Measurements from ENCODE around the gene SH2B2. TPM values are rescaled to one million over a fixed set of nuclear protein-coding genes. Genes with fewer than 3 reads are reported as not detected.

SH2B2 gene
- total RNA-seq, 1 donor from 2014 or later = 8.8 TPM

- Histone ChIP-seq H3K27ac (no peak overlapping the region), H3K4me3 (no peak overlapping the region), H3K9me3 (no peaks in the 10 kb centered on the region), H3K4me1 (peaks cover 44% of the 10 kb centered on the region), H3K36me3 (no peaks in the 10 kb centered on the region), H3K27me3 (no peaks in the 10 kb centered on the region)
- no peak for DNase-seq (ENCODE audit: extremely low spot score in 2 of 2)
- intact Hi-C loops (cut with DNase I) = no loop called here
- TF ChIP-seq POLR2AphosphoS5 (IDR thresholded peaks at IDR 0.05; ENCODE audit: insufficient read depth in 1 of 2, low read depth in 1 of 2) = no peak
Measured at GRCh38 chr7:102289057-102289456, 2.4 kb downstream of the SH2B2 start.

GRCh38 chr7:102291056-102291915 is 4.6 kb downstream of the SH2B2 start:
- Histone ChIP-seq H3K9me3 (no peaks in the 10 kb centered on the region), H3K27ac (no peak overlapping the region), H3K4me1 (peaks cover 26% of the 10 kb centered on the region), H3K4me3 (no peak overlapping the region), H3K27me3 (no peaks in the 10 kb centered on the region), H3K36me3 (no peaks in the 10 kb centered on the region)
- DNase-seq (ENCODE audit: extremely low spot score in 2 of 2) = no peak
- no peak for TF ChIP-seq POLR2AphosphoS5 (IDR thresholded peaks at IDR 0.05; ENCODE audit: insufficient read depth in 1 of 2, low read depth in 1 of 2)
- TF ChIP-seq POLR2A (IDR thresholded peaks at IDR 0.05) = no peak
- TF ChIP-seq CTCF (IDR thresholded peaks at IDR 0.05) = no peak
- intact Hi-C loops (cut with DNase I) = no loop called here

GRCh38 chr7:102291916-102292267 is 5.2 kb downstream of the SH2B2 start:
- H3K4me3 ChIP-seq = no peak overlapping the region
- H3K4me1 ChIP-seq = peaks cover 24% of the 10 kb centered on the region
- no peaks in the 10 kb centered on the region for H3K9me3 ChIP-seq
- TF ChIP-seq POLR2A (IDR thresholded peaks at IDR 0.05) = no peak
- TF ChIP-seq POLR2AphosphoS5 (IDR thresholded peaks at IDR 0.05; ENCODE audit: insufficient read depth in 1 of 2, low read depth in 1 of 2) = no peak
- H3K36me3 ChIP-seq = no peaks in the 10 kb centered on the region
- DNase-seq (ENCODE audit: extremely low spot score in 2 of 2) = no peak
- H3K27me3 ChIP-seq = no peaks in the 10 kb centered on the region
- no peak overlapping the region for H3K27ac ChIP-seq
- intact Hi-C loops (cut with DNase I) = no loop called here

GRCh38 chr7:102292813-102293798 is 6.4 kb downstream of the SH2B2 start:
- no peak overlapping the region for H3K4me3 ChIP-seq
- DNase-seq (ENCODE audit: extremely low spot score in 2 of 2) = no peak
- no peaks in the 10 kb centered on the region for H3K9me3 ChIP-seq
- H3K27ac ChIP-seq = no peak overlapping the region
- no peak for TF ChIP-seq CTCF (IDR thresholded peaks at IDR 0.05)
- no peak for TF ChIP-seq POLR2A (IDR thresholded peaks at IDR 0.05)
- TF ChIP-seq POLR2AphosphoS5 (IDR thresholded peaks at IDR 0.05; ENCODE audit: insufficient read depth in 1 of 2, low read depth in 1 of 2) = no peak
- intact Hi-C loops (cut with DNase I) = no loop called here
- H3K27me3 ChIP-seq = no peaks in the 10 kb centered on the region
- no peaks in the 10 kb centered on the region for H3K36me3 ChIP-seq
- peaks cover 12% of the 10 kb centered on the region for H3K4me1 ChIP-seq

GRCh38 chr7:102294589-102294988 is 7.9 kb downstream of the SH2B2 start:
- TF ChIP-seq POLR2AphosphoS5 (IDR thresholded peaks at IDR 0.05; ENCODE audit: insufficient read depth in 1 of 2, low read depth in 1 of 2) (no peak), CTCF (IDR thresholded peaks at IDR 0.05) (no peak), POLR2A (IDR thresholded peaks at IDR 0.05) (no peak)
- H3K27ac ChIP-seq = no peak overlapping the region
- no peaks in the 10 kb centered on the region for H3K9me3 ChIP-seq
- H3K36me3 ChIP-seq = no peaks in the 10 kb centered on the region
- intact Hi-C loops (cut with DNase I) = no loop called here
- H3K27me3 ChIP-seq = no peaks in the 10 kb centered on the region
- no peak for DNase-seq (ENCODE audit: extremely low spot score in 2 of 2)
- peaks cover 6% of the 10 kb centered on the region for H3K4me1 ChIP-seq
- H3K4me3 ChIP-seq = no peak overlapping the region
